Astrocyte of the spinal cord (primary cell): ENCODE data around the gene RAB3GAP1.
"Not testable (repeated sequence)": the region's sequence is repeated elsewhere in the genome, so short reads cannot be mapped to it uniquely, and the experiment has no call there.

Experiments
- DNase-seq: peaks from one replicate; pipeline ENCODE4 v3.0.0; 2011; ENCODE audit warnings: low read depth, low spot score
- H3K4me3 ChIP-seq: 2 replicates; pipeline ENCODE4 v1.5.1; 2011; ENCODE audit warnings: low read depth, mild to moderate bottlenecking, low read length, moderate library complexity
- CTCF ChIP-seq: IDR thresholded peaks from 2 replicates; pipeline ENCODE4 v1.5.1; 2012; ENCODE audit warnings: low read depth, mild to moderate bottlenecking, low read length, inconsistent platforms
- in situ Hi-C: cut with HindIII; loops from 2 replicates; pipeline ENCODE4 v1.10.0; 2017; ENCODE audit warnings: low sequenced_read_pairs

RAB3GAP1 gene

GRCh38 chr2:135099802-135100483 is 47.9 kb downstream of the RAB3GAP1 start:
- H3K4me3 ChIP-seq: no peak overlapping the region
- no peak for TF ChIP-seq CTCF
- in situ Hi-C loops: no loop called here
- no peak for DNase-seq

GRCh38 chr2:135103843-135104242 is 51.8 kb downstream of the RAB3GAP1 start:
- no peak overlapping the region for H3K4me3 ChIP-seq
- in situ Hi-C loops: no loop called here
- DNase-seq: no peak
- TF ChIP-seq CTCF: no peak

- H3K4me3 ChIP-seq, DNase-seq, in situ Hi-C loops: not testable (repeated sequence)
Observed at GRCh38 chr2:135105513-135106316, 53.6 kb downstream of the RAB3GAP1 start.

GRCh38 chr2:135113322-135113721 is 61.2 kb downstream of the RAB3GAP1 start:
- in situ Hi-C loops: no loop called here
- H3K4me3 ChIP-seq: no peak overlapping the region
- no peak for DNase-seq
- no peak for TF ChIP-seq CTCF

- in situ Hi-C loops: no loop called here
- DNase-seq: no peak
- no peak overlapping the region for H3K4me3 ChIP-seq
- TF ChIP-seq CTCF: no peak
Observed at GRCh38 chr2:135119582-135119981, 67.5 kb downstream of the RAB3GAP1 start.

- TF ChIP-seq CTCF: no peak
- no peak for DNase-seq
- in situ Hi-C loops: no loop called here
- H3K4me3 ChIP-seq: no peak overlapping the region
Observed at GRCh38 chr2:135121016-135121657, 69.0 kb downstream of the RAB3GAP1 start.

GRCh38 chr2:135121658-135122039 is 69.6 kb downstream of the RAB3GAP1 start:
- in situ Hi-C loops, H3K4me3 ChIP-seq, DNase-seq: not testable (repeated sequence)
